SK-N-SH treated with all-trans-retinoic acid at 6 μM for 48 hours (cell line): ENCODE measurements around the gene ETV6.

Experiments used
- ARNTL ChIP-seq: fragments of 450-650 bp; formaldehyde crosslinking; IDR thresholded peaks from 2 replicates; pipeline ENCODE4 v1.5.0; 2020; ENCODE audit warnings: low read depth, mild to moderate bottlenecking, moderate library complexity, borderline replicate concordance
- CSDC2 ChIP-seq: fragments of 250-450 bp; sonication (Bioruptor Pico); IDR thresholded peaks from 2 replicates; pipeline ENCODE4 v1.5.0; 2020; ENCODE audit warnings: mild to moderate bottlenecking, moderate library complexity
- ISL1 ChIP-seq: fragments of 250-450 bp; sonication (Bioruptor Pico); IDR thresholded peaks from 2 replicates; pipeline ENCODE4 v2.1.2; 2022; ENCODE audit warnings: mild to moderate bottlenecking, moderate library complexity
- RARB ChIP-seq: fragments of 250-450 bp; sonication (Bioruptor Pico); IDR thresholded peaks from 2 replicates; pipeline ENCODE4 v1.8.0; 2021; ENCODE audit warnings: mild to moderate bottlenecking, moderate library complexity
- ZFP3 ChIP-seq: fragments of 250-450 bp; sonication (Bioruptor Pico); IDR thresholded peaks from 2 replicates; pipeline ENCODE4 v1.5.0; 2020; ENCODE audit warnings: mild to moderate bottlenecking, moderate library complexity
- ZNF565 ChIP-seq: fragments of 450-650 bp; formaldehyde crosslinking; conservative IDR thresholded peaks from 2 replicates; pipeline ENCODE4 v1.5.0; 2020; ENCODE audit warnings: low read depth, mild to moderate bottlenecking, moderate library complexity
- ZNF8 ChIP-seq: fragments of 450-650 bp; formaldehyde crosslinking; IDR thresholded peaks from 2 replicates; pipeline ENCODE4 v1.5.0; 2020; ENCODE audit warnings: mild to moderate bottlenecking, moderate library complexity
- TF ChIP-seq, protein P1 (sequence below): fragments of 250-450 bp; sonication (Bioruptor Pico); IDR thresholded peaks from 2 replicates; pipeline ENCODE4 v1.8.0; 2020; ENCODE audit warnings: mild to moderate bottlenecking, moderate library complexity, borderline replicate concordance
- TF ChIP-seq, protein P2 (sequence below): fragments of 250-450 bp; sonication (Bioruptor Pico); IDR thresholded peaks from 2 replicates; pipeline ENCODE4 v1.5.1; 2021; ENCODE audit warnings: mild to moderate bottlenecking, moderate library complexity
- TF ChIP-seq, protein P3 (sequence below): fragments of 250-450 bp; sonication (Bioruptor Pico); IDR thresholded peaks from 2 replicates; pipeline ENCODE4 v1.5.1; 2020; ENCODE audit warnings: low read depth, mild to moderate bottlenecking, moderate library complexity
- TF ChIP-seq, protein P4 (sequence below): fragments of 250-450 bp; sonication (Bioruptor Pico); IDR thresholded peaks from 2 replicates; pipeline ENCODE4 v1.8.0; 2021; ENCODE audit warnings: low read depth, mild to moderate bottlenecking, moderate library complexity, borderline replicate concordance

DNA sequence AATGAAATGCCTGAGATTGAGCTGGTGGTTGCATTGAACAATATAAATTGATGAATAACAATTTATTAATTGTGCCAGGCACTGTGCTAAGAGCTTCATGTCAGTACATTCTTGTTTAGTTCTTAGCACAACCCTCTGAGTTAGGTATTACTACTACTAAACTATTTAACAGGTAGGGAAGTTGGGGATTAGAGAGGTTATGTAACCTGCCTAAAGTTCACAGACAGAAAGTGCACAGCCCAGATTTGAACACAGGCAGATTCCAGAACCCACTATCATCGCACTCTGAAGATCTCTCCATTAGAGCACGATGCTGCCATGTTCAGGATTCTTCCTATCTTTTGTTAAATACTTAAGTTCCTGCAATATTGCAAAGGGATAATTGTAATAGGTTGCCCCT, 49.3 kb downstream of the ETV6 start:
- TF ChIP-seq ZFP3 (CRISPR knock-in tag) = no peak
- no peak for TF ChIP-seq CSDC2 (CRISPR knock-in tag)
- no peak for TF ChIP-seq ISL1 (CRISPR knock-in tag)
- TF ChIP-seq ARNTL = no peak
- TF ChIP-seq RARB (CRISPR knock-in tag) = no peak
- no peak for TF ChIP-seq ZNF565 (CRISPR knock-in tag)
- TF ChIP-seq, protein P1, sequence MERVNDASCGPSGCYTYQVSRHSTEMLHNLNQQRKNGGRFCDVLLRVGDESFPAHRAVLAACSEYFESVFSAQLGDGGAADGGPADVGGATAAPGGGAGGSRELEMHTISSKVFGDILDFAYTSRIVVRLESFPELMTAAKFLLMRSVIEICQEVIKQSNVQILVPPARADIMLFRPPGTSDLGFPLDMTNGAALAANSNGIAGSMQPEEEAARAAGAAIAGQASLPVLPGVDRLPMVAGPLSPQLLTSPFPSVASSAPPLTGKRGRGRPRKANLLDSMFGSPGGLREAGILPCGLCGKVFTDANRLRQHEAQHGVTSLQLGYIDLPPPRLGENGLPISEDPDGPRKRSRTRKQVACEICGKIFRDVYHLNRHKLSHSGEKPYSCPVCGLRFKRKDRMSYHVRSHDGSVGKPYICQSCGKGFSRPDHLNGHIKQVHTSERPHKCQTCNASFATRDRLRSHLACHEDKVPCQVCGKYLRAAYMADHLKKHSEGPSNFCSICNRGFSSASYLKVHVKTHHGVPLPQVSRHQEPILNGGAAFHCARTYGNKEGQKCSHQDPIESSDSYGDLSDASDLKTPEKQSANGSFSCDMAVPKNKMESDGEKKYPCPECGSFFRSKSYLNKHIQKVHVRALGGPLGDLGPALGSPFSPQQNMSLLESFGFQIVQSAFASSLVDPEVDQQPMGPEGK = no peak
- no peak for TF ChIP-seq ZNF8
- TF ChIP-seq, protein P2, sequence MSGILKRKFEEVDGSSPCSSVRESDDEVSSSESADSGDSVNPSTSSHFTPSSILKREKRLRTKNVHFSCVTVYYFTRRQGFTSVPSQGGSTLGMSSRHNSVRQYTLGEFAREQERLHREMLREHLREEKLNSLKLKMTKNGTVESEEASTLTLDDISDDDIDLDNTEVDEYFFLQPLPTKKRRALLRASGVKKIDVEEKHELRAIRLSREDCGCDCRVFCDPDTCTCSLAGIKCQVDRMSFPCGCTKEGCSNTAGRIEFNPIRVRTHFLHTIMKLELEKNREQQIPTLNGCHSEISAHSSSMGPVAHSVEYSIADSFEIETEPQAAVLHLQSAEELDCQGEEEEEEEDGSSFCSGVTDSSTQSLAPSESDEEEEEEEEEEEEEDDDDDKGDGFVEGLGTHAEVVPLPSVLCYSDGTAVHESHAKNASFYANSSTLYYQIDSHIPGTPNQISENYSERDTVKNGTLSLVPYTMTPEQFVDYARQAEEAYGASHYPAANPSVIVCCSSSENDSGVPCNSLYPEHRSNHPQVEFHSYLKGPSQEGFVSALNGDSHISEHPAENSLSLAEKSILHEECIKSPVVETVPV = no peak
- TF ChIP-seq, protein P3, sequence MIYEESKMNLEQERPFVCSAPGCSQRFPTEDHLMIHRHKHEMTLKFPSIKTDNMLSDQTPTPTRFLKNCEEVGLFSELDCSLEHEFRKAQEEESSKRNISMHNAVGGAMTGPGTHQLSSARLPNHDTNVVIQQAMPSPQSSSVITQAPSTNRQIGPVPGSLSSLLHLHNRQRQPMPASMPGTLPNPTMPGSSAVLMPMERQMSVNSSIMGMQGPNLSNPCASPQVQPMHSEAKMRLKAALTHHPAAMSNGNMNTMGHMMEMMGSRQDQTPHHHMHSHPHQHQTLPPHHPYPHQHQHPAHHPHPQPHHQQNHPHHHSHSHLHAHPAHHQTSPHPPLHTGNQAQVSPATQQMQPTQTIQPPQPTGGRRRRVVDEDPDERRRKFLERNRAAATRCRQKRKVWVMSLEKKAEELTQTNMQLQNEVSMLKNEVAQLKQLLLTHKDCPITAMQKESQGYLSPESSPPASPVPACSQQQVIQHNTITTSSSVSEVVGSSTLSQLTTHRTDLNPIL (CRISPR knock-in tag) = no peak
- TF ChIP-seq, protein P4, sequence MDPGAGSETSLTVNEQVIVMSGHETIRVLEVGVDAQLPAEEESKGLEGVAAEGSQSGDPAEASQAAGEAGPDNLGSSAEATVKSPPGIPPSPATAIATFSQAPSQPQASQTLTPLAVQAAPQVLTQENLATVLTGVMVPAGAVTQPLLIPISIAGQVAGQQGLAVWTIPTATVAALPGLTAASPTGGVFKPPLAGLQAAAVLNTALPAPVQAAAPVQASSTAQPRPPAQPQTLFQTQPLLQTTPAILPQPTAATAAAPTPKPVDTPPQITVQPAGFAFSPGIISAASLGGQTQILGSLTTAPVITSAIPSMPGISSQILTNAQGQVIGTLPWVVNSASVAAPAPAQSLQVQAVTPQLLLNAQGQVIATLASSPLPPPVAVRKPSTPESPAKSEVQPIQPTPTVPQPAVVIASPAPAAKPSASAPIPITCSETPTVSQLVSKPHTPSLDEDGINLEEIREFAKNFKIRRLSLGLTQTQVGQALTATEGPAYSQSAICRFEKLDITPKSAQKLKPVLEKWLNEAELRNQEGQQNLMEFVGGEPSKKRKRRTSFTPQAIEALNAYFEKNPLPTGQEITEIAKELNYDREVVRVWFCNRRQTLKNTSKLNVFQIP (CRISPR knock-in tag) = no peak
